T1000 (cell line): ENCODE results near the gene AEBP1.

Source experiments
- DNase-seq: peaks from one replicate; lab custom pipeline; 2025; ENCODE audit warnings: mixed read lengths; lab: John Stamatoyannopoulos, UW

Gene AEBP1

GRCh38 chr7:44156453-44157010, 52.4 kb downstream of the AEBP1 start:
- no peak for DNase-seq

GRCh38 chr7:44157116-44158080, 53.3 kb downstream of the AEBP1 start:
- no peak for DNase-seq

- DNase-seq = no peak
Observed at GRCh38 chr7:44158096-44158872, 54.1 kb downstream of the AEBP1 start.

GRCh38 chr7:44158873-44159631, 54.9 kb downstream of the AEBP1 start:
- no peak for DNase-seq

- DNase-seq = no peak
Observed at GRCh38 chr7:44159824-44160630, 55.9 kb downstream of the AEBP1 start.

GRCh38 chr7:44161371-44161770, 57.2 kb downstream of the AEBP1 start:
- no peak for DNase-seq

GRCh38 chr7:44162179-44162578, 58.0 kb downstream of the AEBP1 start:
- DNase-seq = no peak

GRCh38 chr7:44162785-44163395, 58.7 kb downstream of the AEBP1 start:
- DNase-seq = no peak

GRCh38 chr7:44163591-44163990, 59.4 kb downstream of the AEBP1 start:
- peak; percentile 49 for DNase-seq
